Parathyroid adenoma (tissue), 2 donors: ENCODE measurements around the gene SLC13A5.

Source experiments
- H2AFZ ChIP-seq: fragments of 300-600 bp; sonication (generic); one replicate; pipeline ENCODE4 v1.7.0; 2017; ENCODE audit warnings: antibody characterized with exemption, mild to moderate bottlenecking
- H3K27ac ChIP-seq: fragments of 300-600 bp; sonication (generic); one replicate; pipeline ENCODE4 v1.7.0; 2017
- H3K27me3 ChIP-seq: fragments of 300-600 bp; sonication (generic); one replicate; pipeline ENCODE4 v1.7.0; 2017; ENCODE audit warnings: low read length; ENCODE audit not compliant: control insufficient read depth, insufficient read depth
- H3K36me3 ChIP-seq: fragments of 300-600 bp; sonication (generic); one replicate; pipeline ENCODE4 v1.7.0; 2017; ENCODE audit warnings: low read length; ENCODE audit not compliant: control insufficient read depth, insufficient read depth
- H3K4me1 ChIP-seq: fragments of 300-600 bp; sonication (generic); one replicate; pipeline ENCODE4 v1.7.0; 2017; ENCODE audit warnings: control low read depth
- H3K4me2 ChIP-seq: fragments of 300-600 bp; sonication (generic); one replicate; pipeline ENCODE4 v1.7.0; 2017; ENCODE audit warnings: low read length
- H3K4me3 ChIP-seq: fragments of 300-600 bp; sonication (generic); one replicate; pipeline ENCODE4 v1.7.0; 2017; ENCODE audit warnings: low read depth, low read length
- H3K79me2 ChIP-seq: fragments of 300-600 bp; sonication (generic); one replicate; pipeline ENCODE4 v1.7.0; 2017; ENCODE audit warnings: control low read depth
- H3K9ac ChIP-seq: fragments of 300-600 bp; sonication (generic); one replicate; pipeline ENCODE4 v1.7.0; 2017; ENCODE audit warnings: mild to moderate bottlenecking
- H3K9me3 ChIP-seq: fragments of 300-600 bp; sonication (generic); one replicate; pipeline ENCODE4 v1.7.0; 2017; ENCODE audit warnings: low read length; ENCODE audit not compliant: control insufficient read depth
- TF ChIP-seq, protein P1 (sequence below): fragments of 300-600 bp; sonication (generic); IDR thresholded peaks from one replicate; pipeline ENCODE4 v1.7.0; 2017; ENCODE audit warnings: antibody characterized with exemption, mild to moderate bottlenecking
- donor health status: primary hyperparathyroidism.

SLC13A5 gene

DNA sequence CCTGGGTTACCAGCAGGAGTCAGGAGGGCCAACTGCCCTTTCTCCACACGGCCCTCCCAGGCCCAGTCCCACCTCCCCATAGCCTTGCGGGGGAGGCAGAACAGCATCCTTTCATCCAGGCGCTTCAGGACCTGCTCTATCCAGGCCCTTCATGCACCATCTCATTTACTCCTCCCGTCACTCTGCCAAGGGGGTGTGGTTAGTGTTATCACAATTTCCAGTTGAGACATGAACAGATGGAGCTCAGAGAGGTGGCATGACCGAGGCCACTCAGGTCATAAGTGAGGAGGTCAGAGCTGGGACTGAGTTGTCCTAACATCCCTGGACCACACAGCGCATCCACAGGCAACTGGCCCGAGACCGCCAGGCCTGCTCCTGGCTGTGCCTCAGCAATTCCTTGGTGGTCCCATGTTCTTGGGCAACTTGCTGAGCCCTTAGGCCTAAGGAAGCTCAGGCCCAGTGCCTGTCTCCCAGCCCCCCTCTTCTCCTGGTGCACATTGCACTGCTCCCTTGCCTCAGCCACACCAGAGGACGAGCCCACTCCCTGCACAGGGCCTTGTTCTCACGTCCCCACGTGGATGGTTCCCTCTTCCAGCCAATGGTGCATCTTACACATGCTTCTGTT is 37.9 kb downstream of the SLC13A5 start:
- Histone ChIP-seq H3K36me3 (no peaks in the 10 kb centered on the region), H3K79me2 (no peaks in the 10 kb centered on the region), H3K4me1 (no peaks in the 10 kb centered on the region), H3K9me3 (no peaks in the 10 kb centered on the region), H3K9ac (no peak overlapping the region), H3K27me3 (no peaks in the 10 kb centered on the region), H3K4me3 (no peak overlapping the region), H3K27ac (no peak overlapping the region), H3K4me2 (no peak overlapping the region), H2AFZ (no peak overlapping the region)
- TF ChIP-seq, protein P1, sequence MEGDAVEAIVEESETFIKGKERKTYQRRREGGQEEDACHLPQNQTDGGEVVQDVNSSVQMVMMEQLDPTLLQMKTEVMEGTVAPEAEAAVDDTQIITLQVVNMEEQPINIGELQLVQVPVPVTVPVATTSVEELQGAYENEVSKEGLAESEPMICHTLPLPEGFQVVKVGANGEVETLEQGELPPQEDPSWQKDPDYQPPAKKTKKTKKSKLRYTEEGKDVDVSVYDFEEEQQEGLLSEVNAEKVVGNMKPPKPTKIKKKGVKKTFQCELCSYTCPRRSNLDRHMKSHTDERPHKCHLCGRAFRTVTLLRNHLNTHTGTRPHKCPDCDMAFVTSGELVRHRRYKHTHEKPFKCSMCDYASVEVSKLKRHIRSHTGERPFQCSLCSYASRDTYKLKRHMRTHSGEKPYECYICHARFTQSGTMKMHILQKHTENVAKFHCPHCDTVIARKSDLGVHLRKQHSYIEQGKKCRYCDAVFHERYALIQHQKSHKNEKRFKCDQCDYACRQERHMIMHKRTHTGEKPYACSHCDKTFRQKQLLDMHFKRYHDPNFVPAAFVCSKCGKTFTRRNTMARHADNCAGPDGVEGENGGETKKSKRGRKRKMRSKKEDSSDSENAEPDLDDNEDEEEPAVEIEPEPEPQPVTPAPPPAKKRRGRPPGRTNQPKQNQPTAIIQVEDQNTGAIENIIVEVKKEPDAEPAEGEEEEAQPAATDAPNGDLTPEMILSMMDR, result no peak

DNA sequence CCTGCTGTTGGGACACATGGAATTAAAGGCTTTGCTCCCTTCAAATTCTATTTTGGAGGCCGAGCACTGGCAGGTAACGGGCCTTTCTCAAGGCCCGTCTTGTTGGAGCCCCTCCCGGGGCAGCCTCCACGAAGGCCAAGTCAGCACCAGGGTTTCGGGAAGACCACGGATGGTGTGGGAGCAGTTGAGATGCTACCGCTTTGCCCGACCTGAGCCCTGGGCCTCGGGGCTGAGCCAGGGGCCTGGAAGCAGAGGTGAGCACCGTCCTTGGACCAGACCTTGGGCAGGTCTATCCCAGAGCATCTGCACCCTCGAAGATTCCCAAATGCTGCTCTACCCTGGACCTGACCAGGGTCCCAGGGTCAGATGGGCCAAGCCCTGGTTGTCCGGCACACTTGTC is 38.6 kb downstream of the SLC13A5 start:
- no peak overlapping the region for H3K4me2 ChIP-seq
- no peaks in the 10 kb centered on the region for H3K4me1 ChIP-seq
- no peaks in the 10 kb centered on the region for H3K27me3 ChIP-seq
- H3K9me3 ChIP-seq, result no peaks in the 10 kb centered on the region
- H3K9ac ChIP-seq, result no peak overlapping the region
- H3K36me3 ChIP-seq, result no peaks in the 10 kb centered on the region
- no peak overlapping the region for H3K4me3 ChIP-seq
- H3K27ac ChIP-seq, result no peak overlapping the region
- TF ChIP-seq, protein P1, result no peak
- H3K79me2 ChIP-seq, result no peaks in the 10 kb centered on the region
- H2AFZ ChIP-seq, result no peak overlapping the region

DNA sequence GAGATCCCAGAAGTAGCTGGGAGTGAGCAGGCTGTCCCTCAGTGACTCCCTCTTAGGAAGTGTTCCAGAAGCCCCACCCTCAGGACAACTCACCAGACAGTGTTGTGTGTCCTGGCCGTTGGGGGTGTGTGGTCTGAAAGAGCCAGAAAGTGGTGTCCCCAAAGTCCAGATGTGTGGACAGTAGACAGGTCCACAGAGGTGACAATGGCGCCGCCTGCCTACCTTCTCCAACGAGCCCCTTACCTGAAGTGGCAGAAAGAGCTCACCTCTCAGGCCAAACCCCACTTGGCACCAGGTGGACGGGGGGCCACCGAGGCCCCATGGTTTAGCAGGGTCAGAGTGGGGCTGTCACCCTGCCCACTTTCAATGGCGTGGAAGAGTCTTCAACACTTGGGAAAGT is 41.7 kb downstream of the SLC13A5 start:
- H3K9me3 ChIP-seq, result no peaks in the 10 kb centered on the region
- no peak overlapping the region for H2AFZ ChIP-seq
- no peak overlapping the region for H3K4me2 ChIP-seq
- no peaks in the 10 kb centered on the region for H3K36me3 ChIP-seq
- H3K9ac ChIP-seq, result no peak overlapping the region
- TF ChIP-seq, protein P1, result no peak
- no peaks in the 10 kb centered on the region for H3K79me2 ChIP-seq
- H3K27ac ChIP-seq, result no peak overlapping the region
- no peaks in the 10 kb centered on the region for H3K27me3 ChIP-seq
- no peak overlapping the region for H3K4me3 ChIP-seq
- H3K4me1 ChIP-seq, result no peaks in the 10 kb centered on the region

DNA sequence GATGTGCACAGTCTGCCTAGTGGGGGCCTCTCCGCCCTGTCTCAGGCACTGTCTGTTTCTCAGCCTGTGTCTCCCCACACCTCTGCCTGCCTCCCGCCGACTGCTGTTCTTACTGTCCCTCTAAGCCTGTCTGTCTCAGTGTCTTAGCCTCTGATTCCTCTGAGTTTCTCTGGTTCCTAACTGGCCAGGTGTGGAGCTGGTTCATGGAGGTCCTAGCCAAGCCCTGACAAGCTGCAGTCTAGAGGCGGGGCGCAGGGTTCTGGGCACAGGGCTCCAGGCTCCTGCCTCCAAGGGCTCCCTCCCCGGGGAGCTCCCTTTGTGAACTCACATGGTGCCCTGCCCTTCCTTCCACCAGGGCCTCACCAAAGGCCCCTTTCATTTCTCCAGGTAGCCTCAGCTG is 42.2 kb downstream of the SLC13A5 start:
- TF ChIP-seq, protein P1, result no peak
- Histone ChIP-seq H3K27ac (no peak overlapping the region), H3K9ac (no peak overlapping the region), H3K4me3 (no peak overlapping the region), H3K79me2 (no peaks in the 10 kb centered on the region), H3K4me2 (no peak overlapping the region), H3K4me1 (no peaks in the 10 kb centered on the region), H3K27me3 (no peaks in the 10 kb centered on the region), H3K9me3 (no peaks in the 10 kb centered on the region), H2AFZ (no peak overlapping the region), H3K36me3 (no peaks in the 10 kb centered on the region)

DNA sequence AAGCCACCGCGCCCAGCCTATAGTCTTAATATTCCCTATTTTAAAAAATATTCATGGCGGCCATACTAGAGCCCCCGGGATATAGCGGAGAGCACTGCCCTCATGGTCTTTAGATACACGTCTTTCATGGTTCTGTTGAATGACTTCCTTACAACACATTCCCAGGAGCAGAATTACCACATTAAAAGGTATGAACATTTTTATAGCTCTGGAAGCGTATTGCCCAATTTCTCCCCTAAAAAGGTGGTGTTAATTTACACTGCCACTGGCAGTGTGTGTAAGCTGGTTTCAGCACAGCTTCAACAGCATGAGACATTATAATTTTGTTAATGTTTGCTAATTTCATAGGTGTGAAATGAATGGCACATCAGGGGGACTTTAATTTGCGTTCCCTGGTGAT is 42.6 kb downstream of the SLC13A5 start:
- TF ChIP-seq, protein P1, result no peak
- Histone ChIP-seq H3K9me3 (no peaks in the 10 kb centered on the region), H3K4me2 (no peak overlapping the region), H2AFZ (no peak overlapping the region), H3K79me2 (no peaks in the 10 kb centered on the region), H3K36me3 (no peaks in the 10 kb centered on the region), H3K9ac (no peak overlapping the region), H3K27ac (no peak overlapping the region), H3K4me3 (no peak overlapping the region), H3K27me3 (no peaks in the 10 kb centered on the region), H3K4me1 (no peaks in the 10 kb centered on the region)
